GM19397 (cell line): Measurements from ENCODE around the gene ZFP3.
"Not testable (repeated sequence)": the region's sequence is repeated elsewhere in the genome, so short reads cannot be mapped to it uniquely, and the experiment has no call there.

Experiments used
- ATAC-seq: cut with Tn5 transposase; IDR thresholded peaks from one replicate; pipeline ENCODE4 v1.9.1; 2021; ENCODE audit warnings: mild to moderate bottlenecking, moderate library complexity; ENCODE audit not compliant: unreplicated experiment

Gene ZFP3

GRCh38 chr17:5077275-5077674, 992 bp upstream of the ZFP3 start:
- ATAC-seq, result not testable (repeated sequence)

DNA sequence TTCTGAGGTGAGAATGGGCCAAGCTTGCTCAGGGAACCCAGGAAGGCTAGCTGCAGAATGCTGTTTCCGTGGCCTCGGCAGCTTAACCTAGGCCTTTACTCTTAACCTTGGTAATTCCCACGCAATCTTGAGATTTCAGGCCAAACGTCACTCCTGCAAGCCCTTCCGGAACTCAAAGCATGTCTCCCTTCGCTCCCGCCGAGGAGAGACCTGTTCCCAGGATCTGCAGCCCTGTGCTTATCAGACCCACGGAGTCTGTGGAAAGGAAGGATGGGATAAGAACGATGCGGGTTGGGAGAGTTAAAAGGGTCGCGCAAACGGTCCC, 524 bp upstream of the ZFP3 start:
- no peak for ATAC-seq

DNA sequence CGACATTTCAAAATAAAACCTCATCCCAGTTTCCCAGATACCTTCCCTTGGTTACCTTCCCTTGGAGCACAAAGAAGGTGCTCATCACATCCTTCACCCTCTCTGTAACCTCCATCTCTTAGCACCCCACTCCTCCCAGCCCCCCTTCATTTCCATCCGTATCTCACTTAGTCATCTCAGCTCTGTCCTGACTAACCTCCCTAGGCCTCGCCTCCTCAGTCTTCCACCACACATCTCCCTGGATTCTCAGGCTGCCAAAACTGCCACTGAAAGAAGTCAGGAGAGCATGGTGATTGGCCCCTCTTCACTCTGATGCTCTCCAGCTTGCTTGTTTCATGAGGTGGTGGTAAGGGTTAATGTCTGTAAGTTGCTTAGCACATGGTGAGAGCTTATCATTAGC, 2.3 kb downstream of the ZFP3 start:
- no peak for ATAC-seq

DNA sequence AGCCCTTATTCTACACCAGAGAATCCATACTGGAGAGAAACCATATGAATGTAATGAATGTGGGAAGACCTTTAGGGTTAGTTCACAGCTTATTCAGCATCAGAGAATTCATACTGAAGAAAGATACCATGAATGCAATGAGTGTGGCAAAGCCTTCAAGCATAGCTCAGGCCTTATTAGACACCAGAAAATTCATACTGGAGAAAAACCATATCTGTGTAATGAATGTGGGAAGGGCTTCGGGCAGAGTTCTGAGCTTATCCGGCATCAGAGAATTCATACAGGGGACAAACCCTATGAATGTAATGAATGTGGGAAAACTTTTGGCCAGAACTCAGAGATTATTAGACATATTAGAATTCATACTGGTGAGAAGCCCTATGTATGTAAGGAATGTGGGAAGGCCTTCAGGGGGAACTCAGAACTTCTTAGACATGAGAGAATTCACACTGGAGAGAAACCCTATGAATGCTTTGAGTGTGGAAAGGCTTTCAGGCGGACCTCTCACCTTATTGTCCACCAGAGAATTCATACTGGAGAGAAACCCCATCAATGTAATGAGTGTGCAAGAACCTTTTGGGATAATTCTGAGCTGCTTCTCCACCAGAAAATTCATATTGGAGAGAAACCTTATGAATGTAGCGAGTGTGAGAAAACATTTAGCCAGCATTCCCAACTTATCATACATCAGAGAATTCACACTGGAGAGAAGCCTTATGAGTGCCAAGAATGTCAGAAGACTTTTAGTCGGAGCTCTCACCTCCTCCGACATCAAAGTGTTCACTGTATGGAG, 14.1 kb downstream of the ZFP3 start:
- no peak for ATAC-seq

DNA sequence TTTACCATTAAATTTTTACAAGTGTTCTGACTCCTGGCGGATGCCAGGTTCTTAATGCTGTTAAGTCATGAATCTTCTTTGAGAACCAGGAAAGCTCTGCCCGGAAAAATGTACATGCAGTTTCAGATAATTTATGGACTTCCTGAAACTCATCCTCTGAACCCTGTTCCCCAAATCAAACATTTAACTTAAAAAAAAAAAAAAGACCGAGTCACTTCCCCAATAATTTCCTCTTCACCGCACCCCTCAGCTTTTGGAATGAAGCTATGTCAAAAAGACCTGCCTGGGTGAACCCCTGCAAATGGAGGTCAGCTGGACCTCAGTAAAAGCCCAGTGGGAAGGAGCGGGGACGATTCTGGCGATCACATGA, 18.4 kb downstream of the ZFP3 start:
- no peak for ATAC-seq

DNA sequence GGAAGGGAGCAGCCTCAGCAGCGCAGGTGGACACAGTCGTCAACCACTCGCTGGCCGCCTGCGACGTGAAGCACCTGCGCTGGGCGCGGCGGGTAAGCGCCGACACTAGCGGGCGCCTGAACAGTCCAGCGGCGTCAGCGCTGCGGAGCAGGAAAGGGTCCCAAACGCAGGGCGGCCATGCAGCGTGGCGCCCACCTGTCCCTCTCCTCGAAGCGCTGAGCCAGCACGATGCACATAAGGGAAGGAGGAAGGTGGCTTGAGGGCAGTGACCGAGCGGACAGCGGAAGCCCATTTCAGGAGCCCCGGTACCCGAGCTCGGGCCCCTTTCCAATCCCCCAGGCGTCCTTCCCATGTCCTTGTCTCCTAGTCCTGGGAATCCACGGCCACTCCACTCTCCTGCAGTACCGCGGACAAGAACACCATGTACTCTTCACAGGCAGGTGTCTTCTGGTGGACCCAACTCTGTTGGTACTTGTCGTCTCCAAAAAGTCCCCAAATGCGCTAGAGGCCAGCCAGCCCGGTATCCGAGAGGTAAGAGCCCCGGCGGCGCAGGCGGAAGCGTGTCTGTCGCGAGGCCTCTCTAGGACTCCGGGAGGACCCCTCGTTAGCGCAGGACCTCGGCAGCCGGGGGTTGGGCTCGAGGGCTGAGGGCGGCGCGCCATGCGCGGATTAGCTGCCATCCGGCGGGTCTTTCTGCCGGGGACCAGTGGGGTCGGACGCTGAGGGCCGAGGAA, 19.0 kb downstream of the ZFP3 start:
- ATAC-seq, result no peak

- ATAC-seq, result no peak
These were observed 21.0 kb downstream of the ZFP3 start for GRCh38 chr17:5099271-5099670.

- no peak for ATAC-seq
These were observed 22.6 kb downstream of the ZFP3 start for GRCh38 chr17:5100832-5101231.

- ATAC-seq, result no peak
These were observed 32.5 kb downstream of the ZFP3 start for GRCh38 chr17:5110816-5111215.

DNA sequence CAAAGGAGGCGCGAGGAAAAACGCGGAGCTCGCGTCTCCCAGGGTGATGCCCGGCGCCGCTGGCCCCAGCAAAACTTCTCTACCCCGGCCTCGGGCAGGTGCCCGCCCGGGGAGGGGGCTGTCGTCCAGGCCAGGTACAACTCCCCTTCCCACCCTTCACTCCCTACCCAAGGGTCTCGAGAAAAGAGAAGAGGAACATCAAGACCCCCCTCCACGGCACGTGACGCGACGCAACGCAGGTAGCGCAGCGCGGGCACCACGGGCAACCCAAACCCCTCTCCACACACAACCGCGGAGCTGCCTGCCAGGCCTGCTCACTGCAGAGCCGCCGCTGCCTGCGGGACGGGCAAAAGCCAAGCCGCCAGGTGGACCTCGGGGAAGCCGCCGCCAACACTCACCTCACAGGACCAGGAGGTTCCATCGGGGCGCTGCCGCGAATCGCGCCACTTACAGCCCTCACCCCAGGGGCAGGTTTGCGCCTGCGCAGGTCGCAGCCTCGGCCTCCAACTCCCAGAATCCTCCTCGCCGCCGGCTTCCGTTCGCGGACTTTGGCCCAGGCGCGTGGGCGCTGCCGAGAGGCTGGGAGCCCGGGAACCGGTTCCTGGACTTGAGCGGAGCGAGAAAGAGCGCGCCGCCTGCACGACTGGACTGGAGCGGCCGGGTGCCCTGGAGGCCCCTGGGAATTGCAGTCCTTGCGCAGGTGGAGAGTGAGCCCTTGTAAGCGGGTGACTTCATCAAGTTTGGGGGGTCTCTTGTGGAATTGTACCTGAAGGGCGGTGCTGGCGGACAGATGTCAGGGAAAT, 33.3 kb downstream of the ZFP3 start, which contains the start of gene ZNF232:
TSS of gene ZNF232 (minus strand) at position 477 of the 803 bp plus-strand sequence. CDS start at position 421, 56 bp downstream.
- peak; percentile 86 for ATAC-seq

- ATAC-seq, result no peak
These were observed 37.7 kb downstream of the ZFP3 start, which contains the start of gene USP6 for GRCh38 chr17:5115673-5116651. Gene USP6, plus strand, starts transcription at chr17:5116032. Its CDS starts 14,336 bp downstream, at chr17:5130368.

GRCh38 chr17:5118219-5118618, 40.0 kb downstream of the ZFP3 start:
- no peak for ATAC-seq

DNA sequence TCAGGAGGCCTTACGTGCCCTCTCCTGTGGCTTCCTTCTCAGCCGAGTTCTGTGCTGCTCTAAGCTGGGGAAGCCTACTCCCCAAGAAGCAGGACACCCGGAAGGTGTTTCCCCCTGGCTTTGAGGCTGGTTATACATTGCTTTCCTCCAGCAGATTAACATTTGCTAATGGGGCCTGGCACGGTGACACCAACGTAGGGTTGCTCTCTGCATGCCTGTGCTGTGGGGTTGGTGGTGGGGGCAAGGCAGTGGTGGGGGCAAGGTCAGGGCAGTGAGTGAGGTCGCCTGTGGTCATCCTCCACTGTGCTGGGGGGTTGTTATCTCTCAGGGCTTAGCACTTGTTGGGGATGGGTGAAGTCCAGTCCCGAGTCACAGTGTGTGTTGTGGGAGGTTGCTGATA, 41.8 kb downstream of the ZFP3 start:
- no peak for ATAC-seq

- ATAC-seq, result not testable (repeated sequence)
These were observed 42.3 kb downstream of the ZFP3 start for GRCh38 chr17:5120436-5121185.

GRCh38 chr17:5121186-5121841, 43.0 kb downstream of the ZFP3 start:
- no peak for ATAC-seq

DNA sequence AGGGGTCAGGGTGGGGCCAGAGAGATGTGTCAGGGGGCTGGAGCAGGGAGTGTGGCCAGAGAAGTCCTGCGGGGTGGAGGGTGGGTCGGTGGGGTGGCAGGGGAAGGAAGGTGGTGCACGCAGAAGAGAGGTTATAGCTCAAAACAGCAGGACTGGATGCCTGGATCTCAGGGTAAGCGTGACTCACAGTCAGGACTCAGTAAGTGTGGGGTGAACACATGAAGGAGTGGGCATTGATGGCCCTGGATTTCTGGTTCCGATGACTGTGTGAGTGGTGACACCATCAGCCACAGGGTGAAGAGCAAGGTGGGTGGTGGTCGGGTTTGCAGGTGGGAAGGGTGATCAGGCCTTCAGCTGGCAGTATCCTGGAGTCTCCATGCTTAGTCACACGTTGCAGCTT, 43.8 kb downstream of the ZFP3 start:
- not testable (repeated sequence) for ATAC-seq

- no peak for ATAC-seq
These were observed 44.5 kb downstream of the ZFP3 start for GRCh38 chr17:5122586-5123342.
